Psoas muscle (tissue), 8 donors: ENCODE results near the gene FBXW11. TPM values are rescaled to one million over a fixed set of nuclear protein-coding genes. Genes with fewer than 3 reads are reported as not detected.

Experiments
- ATAC-seq, 4 donors: fragments of 200-7000 bp; cut with Tn5 transposase; one replicate each; pipeline ENCODE4 v1.9.1; 2020; ENCODE audit warnings: moderate library complexity in 3 of 4, mild to moderate bottlenecking in 2 of 4
- DNase-seq, 2 donors: peaks; one replicate each; pipeline ENCODE4 v3.0.0-alpha.2; 2020
- H3K27ac ChIP-seq: fragments of 200-600 bp; one replicate; pipeline ENCODE4 v1.8.0; 2022
- H3K27me3 ChIP-seq, 3 donors: fragments of 200-600 bp in 1 of 3; one replicate each; pipeline versions ENCODE4 v1.6.1 to v1.8.0; 2013 to 2022; ENCODE audit warnings: low read length in 2 of 3, mild to moderate bottlenecking in 2 of 3, moderate library complexity in 1 of 3; ENCODE audit not compliant: insufficient read depth in 3 of 3
- H3K36me3 ChIP-seq, 2 donors: fragments of 200-600 bp in 1 of 2; one replicate each; pipeline versions ENCODE4 v1.6.1 to v1.8.0; 2013 to 2022; ENCODE audit warnings: low read depth in 1 of 2, mild to moderate bottlenecking in 1 of 2, moderate library complexity in 1 of 2; ENCODE audit not compliant: insufficient read depth in 1 of 2
- H3K4me1 ChIP-seq: fragments of 200-600 bp; one replicate; pipeline ENCODE4 v1.8.0; 2022
- H3K4me3 ChIP-seq: fragments of 200-600 bp; one replicate; pipeline ENCODE4 v1.8.0; 2022; ENCODE audit warnings: mild to moderate bottlenecking
- H3K9me3 ChIP-seq: fragments of 200-600 bp; one replicate; pipeline ENCODE4 v1.8.0; 2022
- CTCF ChIP-seq: fragments of 200-600 bp; IDR thresholded peaks from one replicate; pipeline ENCODE4 v1.8.0; 2022; ENCODE audit warnings: antibody characterized with exemption
- WGBS, 3 donors: extraction: QIAGEN DNeasy Blood & Tissue Kit; methylation state at CpG; one replicate each; pipeline versions ENCODE4 v1.1.6 to v1.1.7; 2013; 5-methylcytosine and 5-hydroxymethylcytosine counted together
- intact Hi-C, 2 donors: fragments of 100-400 bp; cut with DNase I; formaldehyde crosslinking; loops; one replicate each; pipeline versions ENCODE4 v1.11.0 to v1.14.2; 2022
- polyA plus RNA-seq, 3 donors: library from polyadenylated mRNA; stranded (reverse); fragments of 200-250 nt; gene quantifications; one replicate each; pipeline ENCODE4 v1.2.3, GENCODE V29; 2013
- total RNA-seq, 4 donors: library from RNA; stranded (reverse); fragmentation: NEBNext Ultra II Directional in 2 of 4; extraction: Animal tissue kit (Norgen Biotek cat#: 25700) in 2 of 4; gene quantifications; one replicate each; pipeline versions ENCODE4 v1.2.1 to v1.2.4, GENCODE V29; 2021 to 2023
- donor health status: healthy with polysubstance abuse.
- donor health status: DM: no; HTN: no; CAD: no; lungs with moderate emphysema.
- donor health status: Bipolar disorder and iron deficiency.
- donor health status: healthy.
- donor health status: DM: yes; HTN: yes; CAD: no.
- donor health status: DM: no; HTN: no; CAD: no.
- donor health status: DM: no; HTN: no; CAD: no.
- donor health status: DM: yes; HTN: yes; CAD: no.

Gene FBXW11
- total and polyA plus RNA-seq, 7 donors, result 14.7 to 62.8 (median 50.1) TPM

- no peaks in the 10 kb centered on the region for H3K9me3 ChIP-seq
- peaks cover 0 to 20% of the 10 kb centered on the region in 2 donors for H3K36me3 ChIP-seq
- no peaks in the 10 kb centered on the region for H3K4me1 ChIP-seq
- no peak overlapping the region for H3K27ac ChIP-seq
- no peaks in the 10 kb centered on the region for H3K27me3 ChIP-seq
- 88 to 89% (median 89%) methylated on average over 12 of the region's 12 CpGs for WGBS, 3 donors
- no peak overlapping the region for H3K4me3 ChIP-seq
- intact Hi-C loops, result loop anchor here in 1 of 2 donors (10.0 kb wide), 1 partner anchor 624 kb away; no protein-coding TSS in a partner anchor
- DNase-seq (no peak), ATAC-seq (no peak)
- TF ChIP-seq CTCF, result no peak
Observed at GRCh38 chr5:172048539-172049101, 42.2 kb upstream of the FBXW11 start.

GRCh38 chr5:172048170-172048422 is 41.7 kb upstream of the FBXW11 start:
- no peak for ATAC-seq

GRCh38 chr5:172046593-172046992 is 40.2 kb upstream of the FBXW11 start:
- Histone ChIP-seq H3K9me3 (no peaks in the 10 kb centered on the region), H3K27me3 (no peaks in the 10 kb centered on the region), H3K4me1 (no peaks in the 10 kb centered on the region), H3K4me3 (no peak overlapping the region), H3K27ac (no peak overlapping the region), H3K36me3 (peaks cover 0 to 8% of the 10 kb centered on the region in 2 donors)
- ATAC-seq, result no peak
- no peak for TF ChIP-seq CTCF
- DNase-seq, result no peak
- intact Hi-C loops, result loop anchor here in 1 of 2 donors (10.0 kb wide), 1 partner anchor 622 kb away; no protein-coding TSS in a partner anchor
- 92 to 95% (median 94%) methylated on average over 4 of the region's 4 CpGs for WGBS, 3 donors

More at GRCh38 chr5:172048170-172048422, 41.7 kb upstream of the FBXW11 start:
- Histone ChIP-seq H3K4me3 (no peak overlapping the region), H3K36me3 (peaks cover 0 to 20% of the 10 kb centered on the region in 2 donors), H3K27ac (no peak overlapping the region), H3K9me3 (no peaks in the 10 kb centered on the region), H3K27me3 (no peaks in the 10 kb centered on the region), H3K4me1 (no peaks in the 10 kb centered on the region)
- DNase-seq, result no peak
- intact Hi-C loops, result loop anchor here in 1 of 2 donors (10.0 kb wide), 1 partner anchor 623 kb away; no protein-coding TSS in a partner anchor
- TF ChIP-seq CTCF, result no peak
- WGBS, 3 donors, result 61 to 90% (median 79%) methylated on average over 1 of the region's 1 CpG

- intact Hi-C loops, result loop anchor here in 1 of 2 donors (10.0 kb wide), 1 partner anchor 620 kb away; no protein-coding TSS in a partner anchor
- H3K4me1 ChIP-seq, result no peaks in the 10 kb centered on the region
- DNase-seq (no peak), ATAC-seq (no peak)
- H3K9me3 ChIP-seq, result no peaks in the 10 kb centered on the region
- TF ChIP-seq CTCF, result no peak
- H3K27ac ChIP-seq, result no peak overlapping the region
- WGBS, 3 donors, result 76 to 79% (median 77%) methylated on average over 7 of the region's 7 CpGs
- H3K27me3 ChIP-seq, result no peaks in the 10 kb centered on the region
- H3K36me3 ChIP-seq, result peaks cover 0 to 8% of the 10 kb centered on the region in 2 donors
- no peak overlapping the region for H3K4me3 ChIP-seq
Observed at GRCh38 chr5:172045315-172045632, 38.8 kb upstream of the FBXW11 start.
